RWPE1 (cell line): ENCODE results near the gene EIF1AD.
"Not testable (repeated sequence)": the region's sequence is repeated elsewhere in the genome, so short reads cannot be mapped to it uniquely, and the experiment has no call there.

Experiments used
- CTCF ChIA-PET: fragments of 350-600 bp; sonication (Branson Sonifier 250); formaldehyde crosslinking; extraction: SDS; loops from one replicate; lab custom pipeline; 2021; lab: Yijun Ruan, JAX
- POLR2A ChIA-PET: fragments of 400-600 bp; formaldehyde crosslinking; extraction: SDS; loops from one replicate; lab custom pipeline; 2020; ENCODE audit warnings: antibody characterized with exemption; ENCODE audit not compliant: low non-redundant PET; lab: Yijun Ruan, JAX
- DNase-seq: peaks from one replicate; pipeline ENCODE4 v3.0.0; 2012; ENCODE audit warnings: low spot score
- H3K27ac ChIP-seq: fragments of 450-650 bp; 2 replicates; pipeline ENCODE4 v1.5.1; 2017
- CTCF ChIP-seq: fragments of 450-650 bp; conservative IDR thresholded peaks from 2 replicates; pipeline ENCODE4 v1.5.1; 2017; ENCODE audit warnings: low read depth, mild to moderate bottlenecking

Gene EIF1AD

GRCh38 chr11:65958774-65959420 is 43.1 kb downstream of the EIF1AD start:
- ChIA-PET POLR2A (interaction anchor here (0.6 kb wide), 1 partner anchor 61 kb away, joined by 4 read pairs; no protein-coding TSS in a partner anchor), CTCF (interaction anchor here (0.7 to 1.1 kb wide), 2 partner anchors 74 to 950 kb away, joined by 3 read pairs; no protein-coding TSS in a partner anchor)
- H3K27ac ChIP-seq: no peak overlapping the region
- DNase-seq: no peak
- no peak for TF ChIP-seq CTCF

- no peak overlapping the region for H3K27ac ChIP-seq
- POLR2A ChIA-PET: no interaction called here
- no peak for DNase-seq
- CTCF ChIA-PET: interaction anchor here (0.6 to 1.1 kb wide), 3 partner anchors 68 to 949 kb away, joined by 3 read pairs; partner anchors contain the start of gene CCDC85B
- no peak for TF ChIP-seq CTCF
These were observed 43.7 kb downstream of the EIF1AD start for GRCh38 chr11:65958291-65958690.

GRCh38 chr11:65954771-65955170 is 47.2 kb downstream of the EIF1AD start:
- no peak overlapping the region for H3K27ac ChIP-seq
- ChIA-PET POLR2A (interaction anchor here (0.7 kb wide), 1 partner anchor 286 kb away, joined by 4 read pairs; no protein-coding TSS in a partner anchor), CTCF (interaction anchor here (0.6 to 0.7 kb wide), 3 partner anchors 63 to 1089 kb away, joined by 3 to 4 read pairs (median 4); no protein-coding TSS in a partner anchor)
- TF ChIP-seq CTCF: no peak
- peak; percentile 37 for DNase-seq

- POLR2A ChIA-PET: interaction anchor here (0.6 kb wide), 1 partner anchor 64 kb away, joined by 3 read pairs; no protein-coding TSS in a partner anchor
- no peak for DNase-seq
- no peak for TF ChIP-seq CTCF
These were observed 48.5 kb downstream of the EIF1AD start for GRCh38 chr11:65953471-65953870.

GRCh38 chr11:65952052-65952521 is 49.9 kb downstream of the EIF1AD start:
- ChIA-PET CTCF (no interaction called here), POLR2A (no interaction called here)
- DNase-seq: no peak
- H3K27ac ChIP-seq: no peak overlapping the region
- TF ChIP-seq CTCF: no peak

More at GRCh38 chr11:65953471-65953870, 48.5 kb downstream of the EIF1AD start:
- no peak overlapping the region for H3K27ac ChIP-seq
- CTCF ChIA-PET: no interaction called here

- POLR2A ChIA-PET, DNase-seq, H3K27ac ChIP-seq, CTCF ChIA-PET: not testable (repeated sequence)
These were observed 50.3 kb downstream of the EIF1AD start for GRCh38 chr11:65951641-65952040.

GRCh38 chr11:65950711-65951110 is 51.2 kb downstream of the EIF1AD start:
- DNase-seq, CTCF ChIA-PET, POLR2A ChIA-PET, H3K27ac ChIP-seq: not testable (repeated sequence)
